Measurements from ENCODE around the gene PALB2.

PALB2 gene

DNA sequence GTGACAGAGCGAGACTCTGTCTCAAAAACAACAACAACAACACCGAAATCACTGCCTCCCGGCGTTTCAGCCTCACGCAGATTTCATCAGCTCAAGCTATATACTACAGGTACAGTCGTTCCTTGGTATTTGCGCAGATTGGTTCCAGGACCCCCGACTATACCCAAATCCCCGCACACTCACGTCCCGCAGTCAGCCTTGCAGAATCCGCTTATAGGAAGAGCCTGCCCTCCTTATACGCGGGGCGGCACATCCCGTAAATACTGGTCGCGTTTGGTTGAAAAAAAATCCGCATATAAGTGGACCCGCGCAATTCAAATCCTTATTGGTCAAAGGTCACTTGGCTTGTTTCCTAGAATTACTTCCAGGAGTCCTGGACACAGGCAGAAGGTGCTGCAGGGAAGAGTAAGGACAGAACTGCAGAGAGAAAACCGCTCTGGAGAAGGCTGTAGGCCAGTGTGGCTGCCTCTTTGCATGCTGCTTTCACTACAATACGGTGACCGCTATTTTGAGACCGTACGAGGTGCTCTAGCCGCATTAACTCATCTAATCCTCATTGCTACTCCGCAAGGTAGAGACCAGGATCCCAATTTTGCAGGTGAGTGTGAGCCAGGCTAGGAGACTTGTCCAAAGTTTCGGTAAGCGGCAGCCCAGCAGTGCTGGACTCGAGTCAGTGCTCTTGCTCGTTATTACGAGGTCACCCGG lies 45.7 kb downstream of the PALB2 start:
- TF ChIP-seq EGR1 (IDR thresholded peaks at IDR 0.05) (no peak), ZBTB7A (IDR thresholded peaks at IDR 0.05; ENCODE audit: low read depth) (no peak), TEAD4 (IDR thresholded peaks at IDR 0.05) (no peak), YY1 (IDR thresholded peaks at IDR 0.05; ENCODE audit: low read depth) (no peak), NFIC (IDR thresholded peaks at IDR 0.05) (no peak), EP300 (IDR thresholded peaks at IDR 0.05; ENCODE audit: borderline replicate concordance) (no peak), CEBPB (IDR thresholded peaks at IDR 0.05) (no peak)
- TF ChIP-seq, protein P1, sequence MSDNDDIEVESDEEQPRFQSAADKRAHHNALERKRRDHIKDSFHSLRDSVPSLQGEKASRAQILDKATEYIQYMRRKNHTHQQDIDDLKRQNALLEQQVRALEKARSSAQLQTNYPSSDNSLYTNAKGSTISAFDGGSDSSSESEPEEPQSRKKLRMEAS (IDR thresholded peaks at IDR 0.05): no peak
- TF ChIP-seq, protein P2, sequence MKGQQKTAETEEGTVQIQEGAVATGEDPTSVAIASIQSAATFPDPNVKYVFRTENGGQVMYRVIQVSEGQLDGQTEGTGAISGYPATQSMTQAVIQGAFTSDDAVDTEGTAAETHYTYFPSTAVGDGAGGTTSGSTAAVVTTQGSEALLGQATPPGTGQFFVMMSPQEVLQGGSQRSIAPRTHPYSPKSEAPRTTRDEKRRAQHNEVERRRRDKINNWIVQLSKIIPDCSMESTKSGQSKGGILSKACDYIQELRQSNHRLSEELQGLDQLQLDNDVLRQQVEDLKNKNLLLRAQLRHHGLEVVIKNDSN (IDR thresholded peaks at IDR 0.05): no peak

DNA sequence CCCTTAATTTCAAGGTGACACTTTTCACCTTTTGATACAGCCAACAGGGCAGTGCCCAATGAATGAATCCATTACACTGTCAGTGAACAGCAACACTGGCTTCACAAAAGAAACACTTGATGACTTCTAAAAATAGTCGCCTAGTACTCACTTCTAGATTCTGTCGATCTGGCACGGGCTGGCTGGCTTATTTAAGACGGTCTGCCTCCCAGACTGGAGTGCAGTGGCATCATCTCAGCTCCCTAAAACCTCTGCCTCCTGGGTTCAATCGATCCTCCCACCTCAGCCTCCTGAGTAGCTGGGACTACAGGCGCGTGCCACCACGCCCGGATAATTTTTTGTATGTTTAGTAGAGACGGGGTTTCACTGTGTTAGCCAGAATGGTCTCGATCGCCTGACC lies 46.9 kb downstream of the PALB2 start:
- no peak for TF ChIP-seq TAF1 (IDR thresholded peaks at IDR 0.05; ENCODE audit: low read depth)
- no peak for TF ChIP-seq CREB1 (IDR thresholded peaks at IDR 0.05; ENCODE audit: low read depth)
- no peak for TF ChIP-seq YY1 (IDR thresholded peaks at IDR 0.05; ENCODE audit: low read depth)
- no peak for TF ChIP-seq FOXM1 (IDR thresholded peaks at IDR 0.05; ENCODE audit: borderline replicate concordance, low read depth)
- no peak for TF ChIP-seq TEAD4 (IDR thresholded peaks at IDR 0.05)
- TF ChIP-seq EGR1 (IDR thresholded peaks at IDR 0.05): no peak
- no peak for TF ChIP-seq TCF12 (IDR thresholded peaks at IDR 0.05; ENCODE audit: low read depth)
- TF ChIP-seq, protein P2 (IDR thresholded peaks at IDR 0.05): no peak
- no peak for TF ChIP-seq CEBPB (IDR thresholded peaks at IDR 0.05)
- TF ChIP-seq, protein P1 (IDR thresholded peaks at IDR 0.05): no peak
- TF ChIP-seq RAD21 (IDR thresholded peaks at IDR 0.05; ENCODE audit: low read depth): no peak
- no peak for TF ChIP-seq ZBTB7A (IDR thresholded peaks at IDR 0.05; ENCODE audit: low read depth)
- TF ChIP-seq EP300 (IDR thresholded peaks at IDR 0.05; ENCODE audit: borderline replicate concordance): no peak
- no peak for TF ChIP-seq NFIC (IDR thresholded peaks at IDR 0.05)
- TF ChIP-seq, protein P3, sequence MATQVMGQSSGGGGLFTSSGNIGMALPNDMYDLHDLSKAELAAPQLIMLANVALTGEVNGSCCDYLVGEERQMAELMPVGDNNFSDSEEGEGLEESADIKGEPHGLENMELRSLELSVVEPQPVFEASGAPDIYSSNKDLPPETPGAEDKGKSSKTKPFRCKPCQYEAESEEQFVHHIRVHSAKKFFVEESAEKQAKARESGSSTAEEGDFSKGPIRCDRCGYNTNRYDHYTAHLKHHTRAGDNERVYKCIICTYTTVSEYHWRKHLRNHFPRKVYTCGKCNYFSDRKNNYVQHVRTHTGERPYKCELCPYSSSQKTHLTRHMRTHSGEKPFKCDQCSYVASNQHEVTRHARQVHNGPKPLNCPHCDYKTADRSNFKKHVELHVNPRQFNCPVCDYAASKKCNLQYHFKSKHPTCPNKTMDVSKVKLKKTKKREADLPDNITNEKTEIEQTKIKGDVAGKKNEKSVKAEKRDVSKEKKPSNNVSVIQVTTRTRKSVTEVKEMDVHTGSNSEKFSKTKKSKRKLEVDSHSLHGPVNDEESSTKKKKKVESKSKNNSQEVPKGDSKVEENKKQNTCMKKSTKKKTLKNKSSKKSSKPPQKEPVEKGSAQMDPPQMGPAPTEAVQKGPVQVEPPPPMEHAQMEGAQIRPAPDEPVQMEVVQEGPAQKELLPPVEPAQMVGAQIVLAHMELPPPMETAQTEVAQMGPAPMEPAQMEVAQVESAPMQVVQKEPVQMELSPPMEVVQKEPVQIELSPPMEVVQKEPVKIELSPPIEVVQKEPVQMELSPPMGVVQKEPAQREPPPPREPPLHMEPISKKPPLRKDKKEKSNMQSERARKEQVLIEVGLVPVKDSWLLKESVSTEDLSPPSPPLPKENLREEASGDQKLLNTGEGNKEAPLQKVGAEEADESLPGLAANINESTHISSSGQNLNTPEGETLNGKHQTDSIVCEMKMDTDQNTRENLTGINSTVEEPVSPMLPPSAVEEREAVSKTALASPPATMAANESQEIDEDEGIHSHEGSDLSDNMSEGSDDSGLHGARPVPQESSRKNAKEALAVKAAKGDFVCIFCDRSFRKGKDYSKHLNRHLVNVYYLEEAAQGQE (IDR thresholded peaks at IDR 0.05; ENCODE audit: low read depth): no peak

DNA sequence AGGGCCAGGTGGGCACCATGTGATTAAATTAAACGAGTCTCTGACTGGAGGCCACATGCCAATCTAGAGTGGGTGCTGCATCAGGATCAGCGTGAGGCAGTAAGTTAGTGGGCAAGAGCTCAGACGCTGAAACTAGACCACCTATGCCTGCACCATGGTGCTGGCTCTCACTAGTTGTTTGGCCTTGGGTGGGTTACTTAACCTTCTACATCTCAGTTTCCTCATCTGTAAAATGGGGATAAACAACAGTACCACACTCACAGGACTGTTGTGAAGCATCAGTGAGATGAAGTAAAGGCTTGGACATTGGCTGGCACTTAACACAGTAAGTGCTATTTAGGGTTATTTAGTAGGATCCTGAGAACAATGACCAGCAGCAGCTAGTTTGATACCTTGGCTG lies 50.9 kb downstream of the PALB2 start:
- no peak for TF ChIP-seq TEAD4 (IDR thresholded peaks at IDR 0.05)
- no peak for TF ChIP-seq EP300 (IDR thresholded peaks at IDR 0.05; ENCODE audit: borderline replicate concordance)
- TF ChIP-seq, protein P3 (IDR thresholded peaks at IDR 0.05; ENCODE audit: low read depth): no peak
- no peak for TF ChIP-seq YY1 (IDR thresholded peaks at IDR 0.05; ENCODE audit: low read depth)

DNA sequence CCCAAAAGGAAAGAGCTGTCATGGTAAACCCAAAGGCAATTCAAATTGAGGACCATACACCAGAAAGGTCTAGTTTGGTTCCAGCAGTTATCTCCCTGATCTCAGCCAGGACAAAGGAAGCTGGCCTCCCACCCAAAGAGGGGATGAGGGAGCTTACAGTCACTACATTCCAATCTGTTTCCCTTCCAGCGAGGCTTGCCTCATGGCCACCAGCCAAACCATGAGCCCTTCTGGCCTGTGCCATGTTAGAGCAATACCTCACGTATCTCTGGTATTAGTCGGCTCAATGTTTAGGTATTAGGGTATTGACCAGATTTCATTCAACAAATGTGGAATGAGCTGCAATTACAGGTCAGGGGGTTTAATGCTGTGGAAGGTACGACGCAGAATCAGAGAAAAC lies 53.4 kb downstream of the PALB2 start:
- TF ChIP-seq, protein P3 (IDR thresholded peaks at IDR 0.05; ENCODE audit: low read depth): no peak
- no peak for TF ChIP-seq EP300 (IDR thresholded peaks at IDR 0.05; ENCODE audit: borderline replicate concordance)
- no peak for TF ChIP-seq ZBTB7A (IDR thresholded peaks at IDR 0.05; ENCODE audit: low read depth)
- no peak for TF ChIP-seq TAF1 (IDR thresholded peaks at IDR 0.05; ENCODE audit: low read depth)
- no peak for TF ChIP-seq NFIC (IDR thresholded peaks at IDR 0.05)
- no peak for TF ChIP-seq TEAD4 (IDR thresholded peaks at IDR 0.05)
- TF ChIP-seq FOXM1 (IDR thresholded peaks at IDR 0.05; ENCODE audit: borderline replicate concordance, low read depth): no peak
- TF ChIP-seq, protein P2 (IDR thresholded peaks at IDR 0.05): no peak
- TF ChIP-seq CEBPB (IDR thresholded peaks at IDR 0.05): no peak
- no peak for TF ChIP-seq YY1 (IDR thresholded peaks at IDR 0.05; ENCODE audit: low read depth)
- TF ChIP-seq, protein P1 (IDR thresholded peaks at IDR 0.05): no peak
- TF ChIP-seq EGR1 (IDR thresholded peaks at IDR 0.05): no peak
- no peak for TF ChIP-seq TCF12 (IDR thresholded peaks at IDR 0.05; ENCODE audit: low read depth)
- no peak for TF ChIP-seq RAD21 (IDR thresholded peaks at IDR 0.05; ENCODE audit: low read depth)
- no peak for TF ChIP-seq CREB1 (IDR thresholded peaks at IDR 0.05; ENCODE audit: low read depth)
